Heart right ventricle (tissue), 16 donors: ENCODE results near the gene ZNF19. TPM values are rescaled to one million over a fixed set of nuclear protein-coding genes. Genes with fewer than 3 reads are reported as not detected.

ENCODE experiments used
- ATAC-seq, 8 donors: fragments of 200-7000 bp; cut with Tn5 transposase; one replicate each; pipeline ENCODE4 v1.9.1; 2020; ENCODE audit warnings: mild to moderate bottlenecking in 8 of 8, moderate library complexity in 8 of 8, moderate number of reproducible peaks in 1 of 8
- DNase-seq, 2 donors: peaks; one replicate each; pipeline ENCODE4 v3.0.0-alpha.2; 2020
- H3K27ac ChIP-seq, 10 donors: fragments of 200-600 bp; sonication (generic) in 2 of 10; one replicate each; pipeline versions ENCODE4 v1.5.0 to v1.8.0; 2020 to 2022; ENCODE audit warnings: mild to moderate bottlenecking in 3 of 10
- H3K27me3 ChIP-seq, 7 donors: fragments of 200-600 bp; one replicate each; pipeline ENCODE4 v1.8.0; 2021 to 2022; ENCODE audit warnings: mild to moderate bottlenecking in 2 of 7
- H3K36me3 ChIP-seq, 9 donors: fragments of 200-600 bp; sonication (generic) in 1 of 9; one replicate each; pipeline versions ENCODE4 v1.5.0 to v1.8.0; 2020 to 2022; ENCODE audit warnings: mild to moderate bottlenecking in 2 of 9
- H3K4me1 ChIP-seq, 9 donors: fragments of 200-600 bp; sonication (generic) in 1 of 9; one replicate each; pipeline versions ENCODE4 v1.5.0 to v1.8.0; 2020 to 2022; ENCODE audit warnings: mild to moderate bottlenecking in 4 of 9
- H3K4me3 ChIP-seq, 10 donors: fragments of 200-600 bp; sonication (generic) in 2 of 10; one replicate each; pipeline versions ENCODE4 v1.5.0 to v1.8.0; 2020 to 2022; ENCODE audit warnings: mild to moderate bottlenecking in 7 of 10, moderate library complexity in 2 of 10
- H3K9me3 ChIP-seq, 11 donors: fragments of 200-600 bp in 10 of 11; sonication (generic) in 2 of 11; one replicate each; pipeline versions ENCODE4 v1.5.0 to v1.8.0; 2013 to 2022; ENCODE audit warnings: mild to moderate bottlenecking in 2 of 11, control low read depth in 1 of 11, moderate library complexity in 1 of 11
- CTCF ChIP-seq, 9 donors: fragments of 200-600 bp; sonication (generic) in 2 of 9; IDR thresholded peaks; one replicate each; pipeline versions ENCODE4 v1.5.0 to v1.8.0; 2021 to 2022; ENCODE audit warnings: antibody characterized with exemption in 9 of 9, mild to moderate bottlenecking in 5 of 9, moderate library complexity in 1 of 9
- WGBS, 2 donors: extraction: QIAGEN DNeasy Blood & Tissue Kit; methylation state at CpG; one replicate each; pipeline ENCODE4 v1.1.7; 2013; ENCODE audit warnings: inconsistent platforms in 1 of 2; 5-methylcytosine and 5-hydroxymethylcytosine counted together
- intact Hi-C, 10 donors: fragments of 100-400 bp; cut with DNase I; formaldehyde crosslinking; loops; one replicate each; pipeline versions ENCODE4 v1.11.1 to v1.14.2; 2022
- polyA plus RNA-seq, 2 donors: library from polyadenylated mRNA; stranded (reverse); fragments of 200-250 nt; gene quantifications; one replicate each; pipeline ENCODE4 v1.2.3, GENCODE V29; 2013
- total RNA-seq, 10 donors: library from RNA; stranded (reverse); fragmentation: NEBNext Ultra II Directional in 3 of 10; extraction: Animal tissue kit (Norgen Biotek cat#: 25700) in 3 of 10; gene quantifications; one replicate each; pipeline versions ENCODE4 v1.2.1 to v1.2.4, GENCODE V29; 2021 to 2023
- donor health status: Arrhythmogenic right ventricular cardiomyopathy.
- donor health status: ischemic (EF 13 %, LVEDD 7.1; RV severe dilation, severe dysfunction).
- donor health status: healthy with polysubstance abuse.
- donor health status: DM: no; HTN: yes; CAD: no.
- donor health status: DM: no; HTN: no; CAD: no.
- donor health status: ischemic (EF 25% LVEDD 6.9; RV normal size, moderate dysfunction).
- donor health status: ischemic (EF 25% LVEDD 5.7; RV mildly dilated, moderate dysfunction).
- donor health status: healthy.
- donor health status: DM: yes; HTN: yes; CAD: no.
- donor health status: Ischemic cardiomyopathy.
- donor health status: ischemic (EF 35%, LVEDD 5.7; RV mildly dilated, moderate dysfunction).
- donor health status: nonischemic (EF 11% LVEDD 7.7; RV severe dilation, severe dysfunction).
- donor health status: DM: yes; HTN: yes; CAD: no.
- donor health status: PGD.
- donor health status: ischemic (EF 29% LVEDD 5.4; RV normal size, mild dysfunction).
- donor health status: nonischemic (EF 23%, LVEDD 6.1; RV moderate dilation, normal function).

The ZNF19 gene
- total and polyA plus RNA-seq, 12 donors = 0.59 to 3.4 (median 1.5) TPM

DNA sequence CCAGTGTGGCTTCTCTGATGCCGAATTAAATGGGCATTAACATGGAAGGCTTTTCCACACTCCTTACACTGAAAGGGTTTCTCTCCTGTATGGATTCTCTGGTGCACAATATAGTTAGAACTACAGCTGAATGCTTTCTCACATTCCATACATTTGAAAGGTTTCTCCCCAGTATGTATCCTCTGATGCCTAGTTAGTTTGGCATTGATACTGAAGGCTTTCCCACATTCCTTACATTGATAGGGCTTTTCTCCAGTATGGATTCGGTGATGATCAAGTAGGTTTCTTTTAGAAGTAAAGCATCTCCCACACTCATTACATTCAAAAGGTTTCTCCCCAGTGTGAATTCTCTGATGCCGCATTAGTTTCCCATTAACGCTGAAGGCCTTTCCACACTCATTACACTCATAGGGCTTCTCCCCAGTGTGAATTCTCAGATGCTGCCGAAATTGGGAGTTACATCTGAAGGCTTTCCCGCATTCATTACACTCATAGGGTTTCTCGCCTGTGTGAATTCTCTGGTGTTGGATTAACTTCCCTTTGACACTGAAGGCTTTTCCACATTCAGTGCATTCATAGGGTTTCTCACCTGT lies 40.8 kb downstream of the ZNF19 start:
- Histone ChIP-seq H3K27ac (no peak overlapping the region), H3K9me3 (peaks cover 0 to 100% (median 85%) of the 10 kb centered on the region in 11 donors), H3K36me3 (peaks cover 11 to 71% (median 57%) of the 10 kb centered on the region in 9 donors), H3K27me3 (no peaks in the 10 kb centered on the region), H3K4me3 (no peak overlapping the region), H3K4me1 (no peaks in the 10 kb centered on the region)
- 98 to 99% methylated on average over 7 of the region's 7 CpGs for WGBS, 2 donors
- DNase-seq (no peak), ATAC-seq (no peak)
- TF ChIP-seq CTCF (IDR thresholded peaks at IDR 0.05) = no peak
- intact Hi-C loops = no loop called here

DNA sequence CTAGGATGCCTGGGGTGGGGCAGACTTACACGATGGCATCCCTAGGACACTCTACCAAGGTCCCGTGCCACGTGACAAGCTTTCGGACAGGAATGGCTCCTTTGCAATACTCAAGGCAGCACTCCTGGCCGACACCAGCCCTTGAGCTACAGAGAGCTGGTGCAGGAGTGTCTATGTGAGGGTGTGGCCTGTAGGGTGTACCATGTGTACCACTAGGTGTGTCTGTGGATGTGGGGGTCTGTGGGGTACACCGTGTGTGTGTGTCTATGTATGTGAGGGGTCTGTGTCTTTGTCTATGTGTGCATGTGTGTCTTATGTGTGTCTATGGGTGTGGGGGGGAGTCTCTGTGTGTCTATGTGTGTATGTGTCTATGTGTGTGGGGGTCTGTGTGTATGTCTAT lies 45.4 kb downstream of the ZNF19 start:
- 93 to 95% methylated on average over 6 of the region's 6 CpGs for WGBS, 2 donors
- H3K27me3 ChIP-seq = peaks cover 0 to 25% (median 20%) of the 10 kb centered on the region in 7 donors
- H3K4me1 ChIP-seq = no peaks in the 10 kb centered on the region
- DNase-seq (no peak), ATAC-seq (no peak)
- H3K4me3 ChIP-seq = no peak overlapping the region
- H3K27ac ChIP-seq = no peak overlapping the region
- H3K36me3 ChIP-seq = peaks cover 2 to 24% (median 11%) of the 10 kb centered on the region in 9 donors
- H3K9me3 ChIP-seq = peaks cover 0 to 76% (median 45%) of the 10 kb centered on the region in 11 donors
- no peak for TF ChIP-seq CTCF (IDR thresholded peaks at IDR 0.05)
- intact Hi-C loops = no loop called here

DNA sequence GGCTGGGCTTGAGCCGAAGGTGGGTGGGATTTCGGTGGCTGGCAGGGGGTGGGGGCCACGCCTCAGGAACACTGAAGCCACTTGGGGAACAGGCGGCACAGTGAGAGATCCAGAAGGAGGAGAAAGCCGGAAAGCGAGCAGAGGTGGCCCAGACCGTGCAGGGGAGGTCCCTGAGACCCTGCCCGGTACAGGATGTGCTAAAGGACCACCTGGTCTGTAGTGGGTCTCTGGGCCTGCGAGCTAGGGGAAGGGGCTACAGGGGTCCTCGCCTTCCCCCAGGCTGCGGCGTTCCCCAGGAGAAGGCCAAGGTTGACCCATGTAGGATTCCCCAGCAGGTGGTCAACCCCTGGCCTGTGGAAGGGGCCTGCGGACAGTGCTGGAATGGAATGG lies 47.1 kb downstream of the ZNF19 start, which contains the start of gene TLE7:
TSS of gene TLE7 (minus strand) at position 4 of the 390 bp plus-strand sequence. CDS start 8,730 bp downstream, outside the sequence.
- intact Hi-C loops = no loop called here
- no peak within 1 kb of the TSS for H3K27ac ChIP-seq
- ATAC-seq (no peak), DNase-seq (no peak)
- no peaks in the 10 kb centered on the region for H3K4me1 ChIP-seq
- 81 to 82% methylated on average over 13 of the region's 13 CpGs for WGBS, 2 donors
- H3K27me3 ChIP-seq = peaks cover 0 to 32% (median 25%) of the 10 kb centered on the region in 7 donors
- peaks cover 0 to 8% (median 0%) of the 10 kb centered on the region in 9 donors for H3K36me3 ChIP-seq
- no peak for TF ChIP-seq CTCF (IDR thresholded peaks at IDR 0.05)
- peaks cover 0 to 59% (median 28%) of the 10 kb centered on the region in 11 donors for H3K9me3 ChIP-seq
- H3K4me3 ChIP-seq = no peak within 1 kb of the TSS

- peak in 2 of 8 donors; percentile 22 to 32 for ATAC-seq
- TF ChIP-seq CTCF (IDR thresholded peaks at IDR 0.05) = peak in 6 of 9 donors; percentile 10 to 41 (median 26)
- no peaks in the 10 kb centered on the region for H3K4me1 ChIP-seq
- 29 to 39% methylated on average over 66 to 71 of the region's 71 CpGs for WGBS, 2 donors
- no peak for DNase-seq
- H3K9me3 ChIP-seq = peaks cover 0 to 53% (median 23%) of the 10 kb centered on the region in 11 donors
- peaks cover 0 to 32% (median 25%) of the 10 kb centered on the region in 7 donors for H3K27me3 ChIP-seq
- no peak overlapping the region for H3K27ac ChIP-seq
- peaks cover 0 to 3% (median 0%) of the 10 kb centered on the region in 9 donors for H3K36me3 ChIP-seq
- intact Hi-C loops = no loop called here
- H3K4me3 ChIP-seq = no peak overlapping the region
Measured at GRCh38 chr16:71441348-71442050, 47.6 kb downstream of the ZNF19 start.
